Vagina (tissue), 2 donors: ENCODE measurements around the gene IPP.

Experiments used
- CTCF ChIP-seq, 3 experiments: fragments of 450-650 bp in 2 of 3; fragments of 200-600 bp in 1 of 3; sonication (generic) in 1 of 3; IDR thresholded peaks; one replicate each; pipeline ENCODE4 v1.5.1; 2017 to 2019; ENCODE audit warnings: antibody characterized with exemption in 3 of 3, mild to moderate bottlenecking in 2 of 3, moderate library complexity in 2 of 3
- POLR2A ChIP-seq, 2 donors: fragments of 450-650 bp; IDR thresholded peaks; one replicate each; pipeline ENCODE4 v1.6.1; 2017; ENCODE audit warnings: antibody characterized with exemption in 2 of 2, mild to moderate bottlenecking in 2 of 2, moderate library complexity in 2 of 2

GRCh38 chr1:45659222-45659621, 91.2 kb downstream of the IPP start:
- TF ChIP-seq CTCF (IDR thresholded peaks at IDR 0.05), result no peak
- no peak for TF ChIP-seq POLR2A (IDR thresholded peaks at IDR 0.05)
